ENCODE data around the gene NRP1. TPM values are rescaled to one million over a fixed set of nuclear protein-coding genes. Genes with fewer than 3 reads are reported as not detected.

The NRP1 gene
- total RNA-seq, 2 experiments from 2014 or later: 0.06 TPM; not detected in 1

DNA sequence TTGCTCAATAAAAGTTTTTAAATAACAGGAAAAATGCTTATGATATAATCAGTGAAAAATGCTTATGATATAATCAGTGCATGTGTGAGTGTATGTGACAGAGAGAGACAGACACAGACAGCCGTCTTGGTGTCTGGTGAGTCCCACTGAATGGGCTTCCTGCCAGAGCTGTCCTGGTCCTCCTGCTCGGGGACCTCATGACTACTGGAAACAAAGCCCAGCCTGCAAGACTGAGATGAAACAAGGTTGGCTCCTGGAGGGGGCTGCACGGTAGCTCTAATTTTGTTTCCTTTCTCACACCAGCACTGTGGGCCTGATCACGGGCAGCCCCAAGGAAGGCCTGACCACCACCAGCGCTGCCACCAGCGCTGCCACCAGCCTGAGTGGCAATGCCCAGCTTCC is 57.3 kb downstream of the NRP1 start:
- no peaks in the 10 kb centered on the region for H3K9me3 Mint-ChIP-seq
- H3K27me3 Mint-ChIP-seq: peaks cover 28% of the 10 kb centered on the region
- ATAC-seq (ENCODE audit: poor library complexity) (no peak), DNase-seq (no peak)
- no peaks in the 10 kb centered on the region for H3K4me1 Mint-ChIP-seq (ENCODE audit: low read depth)
- no peak overlapping the region for H3K4me3 ChIP-seq (ENCODE audit: low read length)
- H3K36me3 Mint-ChIP-seq (ENCODE audit: low read depth): no peaks in the 10 kb centered on the region
- H3K4me1 ChIP-seq (ENCODE audit: insufficient read depth, low read length): no peaks in the 10 kb centered on the region
- H3K27ac Mint-ChIP-seq: no peak overlapping the region
- ChIA-PET CTCF (interaction anchor here (1.3 kb wide), 1 partner anchor 84 kb away, joined by 4 read pairs; no protein-coding TSS in a partner anchor), POLR2A (interaction anchor here (0.7 kb wide), 1 partner anchor 353 kb away, joined by 3 read pairs; no protein-coding TSS in a partner anchor)
- no peak overlapping the region for H3K27ac ChIP-seq (ENCODE audit: low read depth in 1 of 2, low read length in 2 of 2)
- intact Hi-C loops (cut with DNase I, micrococcal nuclease): no loop called here
- peaks cover 0 to 5% of the 10 kb centered on the region in 2 experiments for H3K27me3 ChIP-seq (ENCODE audit: control insufficient read depth in 1 of 2, insufficient read depth in 2 of 2, low read length in 2 of 2)
- TF ChIP-seq, protein P1, sequence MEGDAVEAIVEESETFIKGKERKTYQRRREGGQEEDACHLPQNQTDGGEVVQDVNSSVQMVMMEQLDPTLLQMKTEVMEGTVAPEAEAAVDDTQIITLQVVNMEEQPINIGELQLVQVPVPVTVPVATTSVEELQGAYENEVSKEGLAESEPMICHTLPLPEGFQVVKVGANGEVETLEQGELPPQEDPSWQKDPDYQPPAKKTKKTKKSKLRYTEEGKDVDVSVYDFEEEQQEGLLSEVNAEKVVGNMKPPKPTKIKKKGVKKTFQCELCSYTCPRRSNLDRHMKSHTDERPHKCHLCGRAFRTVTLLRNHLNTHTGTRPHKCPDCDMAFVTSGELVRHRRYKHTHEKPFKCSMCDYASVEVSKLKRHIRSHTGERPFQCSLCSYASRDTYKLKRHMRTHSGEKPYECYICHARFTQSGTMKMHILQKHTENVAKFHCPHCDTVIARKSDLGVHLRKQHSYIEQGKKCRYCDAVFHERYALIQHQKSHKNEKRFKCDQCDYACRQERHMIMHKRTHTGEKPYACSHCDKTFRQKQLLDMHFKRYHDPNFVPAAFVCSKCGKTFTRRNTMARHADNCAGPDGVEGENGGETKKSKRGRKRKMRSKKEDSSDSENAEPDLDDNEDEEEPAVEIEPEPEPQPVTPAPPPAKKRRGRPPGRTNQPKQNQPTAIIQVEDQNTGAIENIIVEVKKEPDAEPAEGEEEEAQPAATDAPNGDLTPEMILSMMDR (IDR thresholded peaks at IDR 0.05): no peak
- no peaks in the 10 kb centered on the region for H3K36me3 ChIP-seq (ENCODE audit: insufficient read depth, low read length)
- H3K9me3 ChIP-seq (ENCODE audit: control insufficient read depth in 1 of 2, insufficient read depth in 1 of 2, low read length in 2 of 2): no peaks in the 10 kb centered on the region
- no peak overlapping the region for H3K4me3 Mint-ChIP-seq

GRCh38 chr10:33276282-33276923 is 58.1 kb downstream of the NRP1 start:
- no peaks in the 10 kb centered on the region for H3K4me1 Mint-ChIP-seq (ENCODE audit: low read depth)
- Histone ChIP-seq H3K27me3 (ENCODE audit: control insufficient read depth in 1 of 2, insufficient read depth in 2 of 2, low read length in 2 of 2) (peaks cover 4 to 5% of the 10 kb centered on the region in 2 experiments), H3K36me3 (ENCODE audit: insufficient read depth, low read length) (no peaks in the 10 kb centered on the region), H3K9me3 (ENCODE audit: control insufficient read depth in 1 of 2, insufficient read depth in 1 of 2, low read length in 2 of 2) (no peaks in the 10 kb centered on the region), H3K4me1 (ENCODE audit: insufficient read depth, low read length) (no peaks in the 10 kb centered on the region), H3K4me3 (ENCODE audit: low read length) (no peak overlapping the region), H3K27ac (ENCODE audit: low read depth in 1 of 2, low read length in 2 of 2) (no peak overlapping the region)
- H3K9me3 Mint-ChIP-seq: no peaks in the 10 kb centered on the region
- TF ChIP-seq, protein P1 (IDR thresholded peaks at IDR 0.05): no peak
- intact Hi-C loops (cut with DNase I, micrococcal nuclease): no loop called here
- ATAC-seq (ENCODE audit: poor library complexity) (no peak), DNase-seq (no peak)
- no peaks in the 10 kb centered on the region for H3K36me3 Mint-ChIP-seq (ENCODE audit: low read depth)
- ChIA-PET POLR2A (interaction anchor here (0.7 kb wide), 1 partner anchor 353 kb away, joined by 3 read pairs; no protein-coding TSS in a partner anchor), CTCF (interaction anchor here (1.3 kb wide), 1 partner anchor 83 kb away, joined by 4 read pairs; no protein-coding TSS in a partner anchor)
- peaks cover 25% of the 10 kb centered on the region for H3K27me3 Mint-ChIP-seq
- H3K4me3 Mint-ChIP-seq: no peak overlapping the region
- no peak overlapping the region for H3K27ac Mint-ChIP-seq

DNA sequence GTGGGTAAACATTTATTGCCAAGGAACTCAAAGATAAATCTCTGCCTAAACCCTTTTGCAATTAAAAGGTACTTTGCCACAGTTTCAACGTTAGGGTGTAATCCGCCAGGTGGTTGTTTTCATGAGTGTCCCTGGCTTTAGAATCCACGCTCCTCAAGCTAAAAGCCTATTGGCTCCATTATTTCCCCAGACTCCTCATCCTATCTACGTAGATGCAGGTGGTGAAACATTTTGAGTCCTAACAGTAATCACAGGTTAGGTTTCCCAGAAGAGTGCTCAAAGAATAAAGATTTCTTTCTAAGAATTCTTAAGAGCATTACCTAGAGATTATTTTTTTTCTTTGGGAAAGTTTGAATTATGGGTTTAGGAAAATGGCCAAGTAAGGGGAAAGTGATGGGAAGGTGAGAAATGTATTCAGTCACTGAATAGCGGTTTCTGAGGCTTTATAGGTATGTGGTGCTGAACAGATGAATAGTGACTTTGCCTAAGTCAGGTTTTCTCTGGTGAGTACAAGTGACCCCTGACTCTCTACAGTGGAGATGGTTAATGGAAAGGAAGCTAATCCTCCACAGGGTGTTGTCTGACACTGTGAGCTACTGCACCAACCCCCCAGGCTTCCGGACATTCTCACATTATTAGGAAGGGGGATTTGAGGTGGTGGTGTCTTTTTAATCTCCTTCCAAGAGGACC is 60.2 kb downstream of the NRP1 start:
- CTCF ChIA-PET: no interaction called here
- no peaks in the 10 kb centered on the region for H3K36me3 Mint-ChIP-seq (ENCODE audit: low read depth)
- ATAC-seq (ENCODE audit: poor library complexity): no peak

More for the DNA sequence above, 60.2 kb downstream of the NRP1 start:
- peaks cover 20% of the 10 kb centered on the region for H3K27me3 Mint-ChIP-seq
- Histone ChIP-seq H3K9me3 (ENCODE audit: control insufficient read depth in 1 of 2, insufficient read depth in 1 of 2, low read length in 2 of 2) (no peaks in the 10 kb centered on the region), H3K4me3 (ENCODE audit: low read length) (no peak overlapping the region), H3K27me3 (ENCODE audit: control insufficient read depth in 1 of 2, insufficient read depth in 2 of 2, low read length in 2 of 2) (peaks cover 4 to 5% of the 10 kb centered on the region in 2 experiments), H3K4me1 (ENCODE audit: insufficient read depth, low read length) (no peaks in the 10 kb centered on the region), H3K27ac (ENCODE audit: low read depth in 1 of 2, low read length in 2 of 2) (no peak overlapping the region), H3K36me3 (ENCODE audit: insufficient read depth, low read length) (no peaks in the 10 kb centered on the region)
- POLR2A ChIA-PET: no interaction called here
- no peak overlapping the region for H3K4me3 Mint-ChIP-seq
- TF ChIP-seq, protein P1 (IDR thresholded peaks at IDR 0.05): no peak
- H3K9me3 Mint-ChIP-seq: no peaks in the 10 kb centered on the region
- H3K27ac Mint-ChIP-seq: no peak overlapping the region
- intact Hi-C loops (cut with DNase I, micrococcal nuclease): no loop called here
- H3K4me1 Mint-ChIP-seq (ENCODE audit: low read depth): no peaks in the 10 kb centered on the region
- no peak for DNase-seq
